HEK293 (cell line): Measurements from ENCODE around the gene RETREG2.

Source experiments
- CTCF ChIA-PET: fragments of 350-600 bp; formaldehyde crosslinking; extraction: SDS; loops from one replicate; lab custom pipeline; 2021; ENCODE audit warnings: antibody characterized with exemption; lab: Yijun Ruan, JAX
- POLR2A ChIA-PET: fragments of 300-600 bp; formaldehyde crosslinking; extraction: SDS; loops from one replicate; lab custom pipeline; 2020; ENCODE audit warnings: antibody characterized with exemption, inconsistent platforms; lab: Yijun Ruan, JAX
- H3K27ac ChIP-seq: fragments of 200-500 bp; sonication (Bioruptor generic); 2 replicates; pipeline ENCODE4 v1.5.1; 2014; ENCODE audit warnings: low read depth, low read length, control low read depth, inconsistent platforms; ENCODE audit errors: extremely low read depth
- H3K36me3 ChIP-seq, 2 experiments: fragments of 200-500 bp in 1 of 2; sonication (Bioruptor generic) in 1 of 2; 1 replicate in 1 of 2; 2 replicates in 1 of 2; pipeline ENCODE4 v1.5.1; 2014 to 2017; ENCODE audit warnings: inconsistent platforms in 2 of 2, low read length in 2 of 2; ENCODE audit not compliant: control insufficient read depth in 2 of 2, insufficient read depth in 1 of 2
- H3K4me1 ChIP-seq: fragments of 200-500 bp; sonication (Bioruptor generic); 2 replicates; pipeline ENCODE4 v1.5.1; 2014; ENCODE audit warnings: mild to moderate bottlenecking, low read length, inconsistent platforms; ENCODE audit not compliant: control insufficient read depth, insufficient read depth
- H3K4me3 ChIP-seq: 2 replicates; pipeline ENCODE4 v1.5.1; 2011; ENCODE audit warnings: low read depth, mild to moderate bottlenecking, control low read depth, low read length, moderate library complexity
- H3K9me3 ChIP-seq: fragments of 200-500 bp; sonication (Bioruptor generic); 2 replicates; pipeline ENCODE4 v1.5.1; 2014; ENCODE audit warnings: low read depth, low read length, inconsistent platforms; ENCODE audit not compliant: control insufficient read depth, insufficient read depth
- GLI4 ChIP-seq: fragments of 450-650 bp; formaldehyde crosslinking; IDR thresholded peaks from 2 replicates; pipeline ENCODE4 v1.5.1; 2016; ENCODE audit warnings: missing biosample characterization, missing genetic modification characterization
- HOXD13 ChIP-seq: sonication (generic); formaldehyde crosslinking; IDR thresholded peaks from 2 replicates; pipeline ENCODE4 v1.8.0; 2022; ENCODE audit warnings: missing genetic modification reagents, borderline replicate concordance
- PRDM2 ChIP-seq: fragments of 450-650 bp; formaldehyde crosslinking; IDR thresholded peaks from 2 replicates; pipeline ENCODE4 v1.5.1; 2016; ENCODE audit warnings: missing biosample characterization, missing genetic modification characterization, borderline replicate concordance
- TRIM28 ChIP-seq: IDR thresholded peaks from 2 replicates; pipeline ENCODE4 v1.6.1; 2011; ENCODE audit warnings: low read length, control low read depth, borderline replicate concordance
- YY1 ChIP-seq: fragments of 450-650 bp; formaldehyde crosslinking; IDR thresholded peaks from 2 replicates; pipeline ENCODE4 v1.5.1; 2018; ENCODE audit warnings: missing biosample characterization, missing genetic modification characterization
- ZBTB1 ChIP-seq: fragments of 450-650 bp; formaldehyde crosslinking; IDR thresholded peaks from 2 replicates; pipeline ENCODE4 v1.5.1; 2016; ENCODE audit warnings: missing biosample characterization, missing genetic modification characterization
- ZBTB48 ChIP-seq: fragments of 450-650 bp; formaldehyde crosslinking; IDR thresholded peaks from 2 replicates; pipeline ENCODE4 v1.5.1; 2016; ENCODE audit warnings: missing biosample characterization, missing genetic modification characterization
- ZNF16 ChIP-seq: fragments of 450-650 bp; formaldehyde crosslinking; IDR thresholded peaks from 2 replicates; pipeline ENCODE4 v1.5.1; 2016; ENCODE audit warnings: low read depth, missing biosample characterization, missing genetic modification characterization
- ZNF169 ChIP-seq: fragments of 450-650 bp; formaldehyde crosslinking; IDR thresholded peaks from 2 replicates; pipeline ENCODE4 v1.5.1; 2016; ENCODE audit warnings: missing biosample characterization, missing genetic modification characterization
- ZNF184 ChIP-seq: fragments of 450-650 bp; IDR thresholded peaks from 2 replicates; pipeline ENCODE4 v1.5.1; 2018; ENCODE audit warnings: missing biosample characterization, mild to moderate bottlenecking, missing genetic modification characterization
- ZNF2 ChIP-seq: fragments of 450-650 bp; formaldehyde crosslinking; IDR thresholded peaks from 2 replicates; pipeline ENCODE4 v1.5.1; 2016; ENCODE audit warnings: missing biosample characterization, missing genetic modification characterization
- ZNF292 ChIP-seq: fragments of 450-650 bp; formaldehyde crosslinking; IDR thresholded peaks from 2 replicates; pipeline ENCODE4 v1.5.1; 2016; ENCODE audit warnings: low read depth, missing biosample characterization, missing genetic modification characterization, borderline replicate concordance
- ZNF302 ChIP-seq: fragments of 450-650 bp; formaldehyde crosslinking; IDR thresholded peaks from 2 replicates; pipeline ENCODE4 v1.5.1; 2016; ENCODE audit warnings: missing biosample characterization, missing genetic modification characterization, low read depth
- ZNF324 ChIP-seq: fragments of 450-650 bp; formaldehyde crosslinking; IDR thresholded peaks from 2 replicates; pipeline ENCODE4 v1.5.1; 2016; ENCODE audit warnings: missing biosample characterization, missing genetic modification characterization
- ZNF335 ChIP-seq: fragments of 450-650 bp; formaldehyde crosslinking; conservative IDR thresholded peaks from 2 replicates; pipeline ENCODE4 v1.5.1; 2016; ENCODE audit warnings: missing biosample characterization, missing genetic modification characterization
- ZNF366 ChIP-seq: fragments of 450-650 bp; formaldehyde crosslinking; conservative IDR thresholded peaks from 2 replicates; pipeline ENCODE4 v1.5.1; 2016; ENCODE audit warnings: missing biosample characterization, missing genetic modification characterization
- ZNF394 ChIP-seq: fragments of 450-650 bp; formaldehyde crosslinking; IDR thresholded peaks from 2 replicates; pipeline ENCODE4 v1.5.1; 2016; ENCODE audit warnings: missing biosample characterization, missing genetic modification characterization, mild to moderate bottlenecking, moderate library complexity, borderline replicate concordance
- ZNF398 ChIP-seq: fragments of 450-650 bp; formaldehyde crosslinking; IDR thresholded peaks from 2 replicates; pipeline ENCODE4 v1.5.1; 2017; ENCODE audit warnings: missing biosample characterization, missing genetic modification characterization
- ZNF555 ChIP-seq: fragments of 450-650 bp; formaldehyde crosslinking; conservative IDR thresholded peaks from 2 replicates; pipeline ENCODE4 v1.5.1; 2017; ENCODE audit warnings: missing biosample characterization, mild to moderate bottlenecking, missing genetic modification characterization, inconsistent platforms
- ZNF600 ChIP-seq: fragments of 450-650 bp; formaldehyde crosslinking; IDR thresholded peaks from 2 replicates; pipeline ENCODE4 v1.5.1; 2016; ENCODE audit warnings: missing biosample characterization, missing genetic modification characterization
- ZNF621 ChIP-seq: fragments of 450-650 bp; formaldehyde crosslinking; IDR thresholded peaks from 2 replicates; pipeline ENCODE4 v1.5.1; 2017; ENCODE audit warnings: missing biosample characterization, missing genetic modification characterization
- ZNF624 ChIP-seq: fragments of 450-650 bp; formaldehyde crosslinking; IDR thresholded peaks from 2 replicates; pipeline ENCODE4 v1.5.1; 2017; ENCODE audit warnings: missing biosample characterization, missing genetic modification characterization
- ZNF629 ChIP-seq: fragments of 450-650 bp; formaldehyde crosslinking; IDR thresholded peaks from 2 replicates; pipeline ENCODE4 v1.5.1; 2017; ENCODE audit warnings: missing biosample characterization, missing genetic modification characterization
- ZNF654 ChIP-seq: fragments of 450-650 bp; formaldehyde crosslinking; IDR thresholded peaks from 2 replicates; pipeline ENCODE4 v1.5.1; 2016; ENCODE audit warnings: low read depth, missing biosample characterization, missing genetic modification characterization
- ZNF768 ChIP-seq: fragments of 450-650 bp; formaldehyde crosslinking; IDR thresholded peaks from 2 replicates; pipeline ENCODE4 v1.5.1; 2018; ENCODE audit warnings: missing biosample characterization, mild to moderate bottlenecking, missing genetic modification characterization
- TF ChIP-seq, protein P1 (sequence below): fragments of 450-650 bp; formaldehyde crosslinking; IDR thresholded peaks from 2 replicates; pipeline ENCODE4 v1.5.1; 2016; ENCODE audit warnings: missing biosample characterization, missing genetic modification characterization
- TF ChIP-seq, protein P2 (sequence below): fragments of 450-650 bp; formaldehyde crosslinking; IDR thresholded peaks from 2 replicates; pipeline ENCODE4 v1.5.1; 2016; ENCODE audit warnings: missing biosample characterization, missing genetic modification characterization, low read depth

Gene RETREG2

DNA sequence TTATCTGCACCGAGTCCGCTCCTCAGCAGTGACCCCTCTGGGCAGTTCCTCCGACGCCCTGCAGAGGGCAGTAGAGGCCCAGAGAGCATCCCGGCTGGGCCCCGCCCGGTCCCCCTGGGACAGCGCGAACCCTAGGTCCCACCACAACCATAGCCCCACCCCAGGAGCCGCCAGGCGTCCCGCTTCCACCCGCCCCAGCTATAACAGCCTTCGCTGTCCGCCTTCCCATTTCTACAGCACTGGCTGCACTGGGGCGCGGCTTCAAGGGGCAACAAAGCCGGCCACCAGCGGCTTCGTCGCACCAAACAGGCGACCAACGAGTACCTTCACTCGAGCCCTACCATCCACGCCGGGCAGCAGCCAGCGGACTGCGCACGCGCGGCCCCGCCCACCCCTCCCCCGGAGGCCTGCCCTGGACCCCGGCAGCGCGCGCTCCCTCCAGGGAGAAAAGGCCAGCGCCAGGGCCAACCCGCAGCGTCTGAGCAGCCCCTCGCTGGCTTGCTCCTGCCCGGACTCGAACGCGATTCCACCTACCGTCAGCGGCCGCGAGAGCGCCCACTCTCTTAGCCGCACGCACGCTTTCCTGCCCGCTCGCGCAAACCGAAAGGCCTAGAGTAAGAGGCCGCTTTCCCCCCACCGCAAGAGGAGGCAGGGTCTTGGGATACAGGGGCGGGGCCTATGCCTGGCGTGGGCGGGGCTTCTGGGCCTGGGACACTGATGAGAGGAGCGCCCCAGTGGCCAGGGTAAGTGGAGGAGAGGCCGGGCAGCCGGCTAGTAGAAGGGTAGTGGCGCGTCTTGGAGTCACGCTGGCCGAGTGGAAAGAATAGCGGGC is 17.7 kb upstream of the RETREG2 start, which contains the start of gene NHEJ1:
NHEJ1 (minus strand) TSS at position 630 of the 832 bp plus-strand sequence. CDS start 2,453 bp downstream, outside the sequence.
- CTCF ChIA-PET, result interaction anchor here (0.6 to 9.1 kb wide), 45 partner anchors 10 to 369 kb away, joined by 3 to 123 read pairs (median 5); partner anchors contain the start of genes CNPPD1, DNAJB2, RESP18 and SLC23A3
- Histone ChIP-seq H3K36me3 (peaks cover 3 to 21% of the 10 kb centered on the region in 2 experiments), H3K27ac (peak within 1 kb of the TSS; percentile 97), H3K9me3 (no peaks in the 10 kb centered on the region), H3K4me1 (peaks cover 5% of the 10 kb centered on the region; the same call in 1 of the 2 replicates), H3K4me3 (peak within 1 kb of the TSS; percentile 83)
- POLR2A ChIA-PET, result interaction anchor here (0.7 to 1.4 kb wide), 2 partner anchors 16 to 46 kb away, joined by 3 to 5 read pairs; partner anchors contain the start of gene CNPPD1
- TF ChIP-seq, protein P1, sequence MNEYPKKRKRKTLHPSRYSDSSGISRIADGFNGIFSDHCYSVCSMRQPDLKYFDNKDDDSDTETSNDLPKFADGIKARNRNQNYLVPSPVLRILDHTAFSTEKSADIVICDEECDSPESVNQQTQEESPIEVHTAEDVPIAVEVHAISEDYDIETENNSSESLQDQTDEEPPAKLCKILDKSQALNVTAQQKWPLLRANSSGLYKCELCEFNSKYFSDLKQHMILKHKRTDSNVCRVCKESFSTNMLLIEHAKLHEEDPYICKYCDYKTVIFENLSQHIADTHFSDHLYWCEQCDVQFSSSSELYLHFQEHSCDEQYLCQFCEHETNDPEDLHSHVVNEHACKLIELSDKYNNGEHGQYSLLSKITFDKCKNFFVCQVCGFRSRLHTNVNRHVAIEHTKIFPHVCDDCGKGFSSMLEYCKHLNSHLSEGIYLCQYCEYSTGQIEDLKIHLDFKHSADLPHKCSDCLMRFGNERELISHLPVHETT, result no peak
- TF ChIP-seq GLI4 (tag by site-specific recombination) (no peak), ZNF324 (tag by site-specific recombination) (0 out of 2 replicates have a peak, but pooled peaks have one; percentile 15), ZNF394 (tag by site-specific recombination) (no peak), ZBTB1 (tag by site-specific recombination) (no peak), ZNF184 (no peak), ZNF292 (tag by site-specific recombination) (no peak), ZNF16 (tag by site-specific recombination) (no peak), PRDM2 (no peak), ZNF629 (tag by site-specific recombination) (0 out of 2 replicates have a peak, but pooled peaks have one; percentile 11), ZNF398 (tag by site-specific recombination) (0 out of 2 replicates have a peak, but pooled peaks have one; percentile 53), ZNF624 (tag by site-specific recombination) (no peak), ZNF169 (tag by site-specific recombination) (no peak), HOXD13 (CRISPR knock-in tag) (no peak), ZNF768 (tag by site-specific recombination) (no peak), TRIM28 (no peak), ZNF366 (tag by site-specific recombination) (no peak; the same call in 1 of the 2 replicates), ZNF600 (no peak; the same call in 1 of the 2 replicates), ZNF335 (tag by site-specific recombination) (peak; percentile 95), ZNF654 (tag by site-specific recombination) (peak; percentile 62), ZNF555 (tag by site-specific recombination) (no peak), ZNF2 (tag by site-specific recombination) (0 out of 2 replicates have a peak, but pooled peaks have one; percentile 45), ZNF621 (tag by site-specific recombination) (no peak), ZBTB48 (peak; percentile 79), YY1 (tag by site-specific recombination) (no peak), ZNF302 (no peak)
- TF ChIP-seq, protein P2, sequence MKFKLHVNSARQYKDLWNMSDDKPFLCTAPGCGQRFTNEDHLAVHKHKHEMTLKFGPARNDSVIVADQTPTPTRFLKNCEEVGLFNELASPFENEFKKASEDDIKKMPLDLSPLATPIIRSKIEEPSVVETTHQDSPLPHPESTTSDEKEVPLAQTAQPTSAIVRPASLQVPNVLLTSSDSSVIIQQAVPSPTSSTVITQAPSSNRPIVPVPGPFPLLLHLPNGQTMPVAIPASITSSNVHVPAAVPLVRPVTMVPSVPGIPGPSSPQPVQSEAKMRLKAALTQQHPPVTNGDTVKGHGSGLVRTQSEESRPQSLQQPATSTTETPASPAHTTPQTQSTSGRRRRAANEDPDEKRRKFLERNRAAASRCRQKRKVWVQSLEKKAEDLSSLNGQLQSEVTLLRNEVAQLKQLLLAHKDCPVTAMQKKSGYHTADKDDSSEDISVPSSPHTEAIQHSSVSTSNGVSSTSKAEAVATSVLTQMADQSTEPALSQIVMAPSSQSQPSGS (tag by site-specific recombination), result no peak
